Measurements from ENCODE around the gene RAI14.
A peak's percentile ranks its signal among the peaks of the same experiment; 100 is the strongest.

RAI14 gene

DNA sequence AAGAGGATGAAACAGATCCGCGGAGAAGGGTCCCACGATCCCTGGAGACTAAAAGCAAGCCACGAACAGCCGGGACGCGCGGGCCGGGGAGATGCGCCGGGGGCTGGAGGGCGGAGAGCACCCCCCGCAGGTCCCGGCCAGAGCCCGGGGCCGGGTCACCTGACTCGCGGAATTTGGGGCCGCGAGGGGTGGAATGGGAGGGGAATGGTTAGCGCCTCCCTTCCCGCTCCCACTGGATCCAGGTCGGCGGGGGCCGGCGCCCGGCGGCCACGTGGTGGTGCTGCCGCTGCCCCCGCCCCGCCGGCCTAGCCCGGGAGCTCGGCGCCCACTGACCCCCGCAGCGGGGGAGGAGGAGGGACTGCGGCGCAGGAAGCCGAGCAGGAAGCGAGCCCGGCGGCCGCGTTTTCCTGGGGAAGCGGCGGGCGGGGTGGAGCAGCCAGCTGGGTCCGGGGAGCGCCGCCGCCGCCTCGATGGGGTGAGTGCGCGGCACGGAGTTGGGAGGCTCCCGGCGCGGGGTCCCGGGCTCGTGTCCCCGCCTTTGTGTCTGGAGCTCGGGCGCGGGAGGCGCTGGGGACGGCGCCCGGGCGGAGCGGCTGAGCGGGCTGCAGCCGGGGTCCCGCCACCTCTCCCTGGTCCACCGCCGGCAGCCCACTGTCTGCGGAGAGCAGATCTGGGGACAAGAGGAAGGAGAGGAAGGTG lies at the start of gene RAI14:
RAI14 (plus strand) TSS at position 328 of the 699 bp plus-strand sequence. CDS start 30,592 bp downstream, outside the sequence.
- H3K27ac Mint-ChIP-seq: peak within 1 kb of the TSS; percentile 66
- H3K27me3 Mint-ChIP-seq: peaks cover 58% of the 10 kb centered on the region
- H3K4me1 Mint-ChIP-seq (ENCODE audit: low read depth): peaks cover 24% of the 10 kb centered on the region
- H3K4me3 Mint-ChIP-seq: peak within 1 kb of the TSS; percentile 83
- H3K9me3 Mint-ChIP-seq: no peaks in the 10 kb centered on the region
- H3K36me3 Mint-ChIP-seq (ENCODE audit: low read depth): no peaks in the 10 kb centered on the region

DNA sequence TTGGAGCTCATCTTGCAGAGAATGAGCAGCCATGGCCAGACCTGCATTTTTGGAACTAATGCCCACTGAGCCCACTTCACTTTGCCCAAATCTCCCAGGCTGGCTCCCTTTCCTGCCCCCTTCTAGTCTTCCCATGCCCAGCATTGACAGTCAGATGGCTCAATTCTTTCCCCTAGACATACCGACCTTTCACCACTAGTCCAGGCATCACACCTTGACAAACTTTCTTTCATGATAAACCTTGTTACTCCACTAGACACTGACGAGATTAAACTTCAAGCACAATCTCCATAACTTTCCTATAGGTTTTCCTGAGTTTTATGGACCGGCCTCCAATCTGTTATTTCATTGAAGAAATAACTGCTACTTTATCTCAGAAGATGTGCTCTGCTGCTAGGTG lies 47.8 kb upstream of the RAI14 start:
- H3K4me1 Mint-ChIP-seq (ENCODE audit: low read depth): no peaks in the 10 kb centered on the region
- no peaks in the 10 kb centered on the region for H3K9me3 Mint-ChIP-seq
- H3K27ac Mint-ChIP-seq: no peak overlapping the region
- no peak overlapping the region for H3K4me3 Mint-ChIP-seq
- H3K36me3 Mint-ChIP-seq (ENCODE audit: low read depth): no peaks in the 10 kb centered on the region
- peaks cover 20% of the 10 kb centered on the region for H3K27me3 Mint-ChIP-seq

DNA sequence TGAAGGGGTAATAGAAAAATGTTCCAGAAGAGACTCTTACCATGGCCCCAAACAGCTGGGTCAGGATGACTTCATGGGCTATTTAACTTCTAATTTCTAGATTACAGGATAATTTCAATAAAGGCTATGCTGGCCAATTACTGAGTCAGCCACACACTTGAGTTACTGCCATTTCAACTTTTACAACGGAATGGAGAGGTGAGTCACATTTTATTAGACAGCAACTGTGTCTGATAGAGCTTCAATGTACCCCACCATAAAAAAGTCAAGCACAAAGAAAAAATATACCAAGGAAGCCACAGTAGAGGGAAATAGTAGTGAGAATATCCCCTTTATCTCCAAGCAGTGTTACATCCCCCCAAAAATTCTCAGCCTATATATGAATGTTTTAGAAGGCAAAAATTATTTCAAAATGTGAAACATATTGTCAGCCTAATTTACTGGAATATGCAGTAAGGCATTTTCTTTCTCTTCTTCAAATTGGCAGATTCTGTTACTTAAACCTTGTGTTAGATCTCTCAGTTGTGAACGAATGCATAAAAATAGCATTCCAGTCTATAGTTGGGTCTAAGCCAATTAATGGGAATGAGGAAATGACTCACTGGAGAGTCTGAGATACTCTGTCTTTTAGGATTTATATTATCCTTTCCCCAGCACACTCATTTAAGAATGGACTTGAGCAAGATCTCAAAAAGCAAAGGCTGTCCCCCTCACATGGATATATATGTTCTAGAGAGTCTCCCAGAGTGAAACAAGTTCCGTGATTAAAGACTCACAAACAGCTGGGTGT lies 47.1 kb upstream of the RAI14 start:
- Mint-ChIP-seq H3K27me3 (peaks cover 20% of the 10 kb centered on the region), H3K4me3 (no peak overlapping the region), H3K27ac (no peak overlapping the region), H3K36me3 (ENCODE audit: low read depth) (no peaks in the 10 kb centered on the region), H3K4me1 (ENCODE audit: low read depth) (no peaks in the 10 kb centered on the region), H3K9me3 (no peaks in the 10 kb centered on the region)

DNA sequence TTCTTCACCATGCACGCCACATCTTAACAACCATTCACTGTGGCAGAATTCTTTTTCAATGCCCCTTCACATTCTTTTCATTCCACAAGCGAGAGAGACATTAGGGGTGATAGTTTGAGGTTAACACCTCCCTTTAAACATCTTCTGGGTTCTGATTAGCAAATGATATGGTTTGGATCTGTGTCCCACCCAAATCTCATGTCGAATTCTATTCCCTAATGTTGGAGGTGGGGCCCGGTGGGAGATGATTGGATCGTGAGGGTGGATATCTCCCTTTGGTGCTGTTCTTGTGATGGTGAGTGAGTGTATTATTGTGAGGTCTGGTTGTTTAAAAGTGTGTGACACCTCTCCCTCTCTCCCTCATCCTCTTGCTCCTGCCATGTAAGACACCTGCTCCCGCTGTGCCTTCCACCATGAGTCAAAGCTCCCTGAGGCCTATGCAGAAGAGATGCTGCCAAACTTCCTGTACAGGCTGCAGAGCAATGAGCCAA lies 46.1 kb upstream of the RAI14 start:
- H3K27me3 Mint-ChIP-seq: peaks cover 20% of the 10 kb centered on the region
- no peak overlapping the region for H3K4me3 Mint-ChIP-seq
- no peaks in the 10 kb centered on the region for H3K4me1 Mint-ChIP-seq (ENCODE audit: low read depth)
- no peak overlapping the region for H3K27ac Mint-ChIP-seq
- no peaks in the 10 kb centered on the region for H3K9me3 Mint-ChIP-seq
- H3K36me3 Mint-ChIP-seq (ENCODE audit: low read depth): no peaks in the 10 kb centered on the region

DNA sequence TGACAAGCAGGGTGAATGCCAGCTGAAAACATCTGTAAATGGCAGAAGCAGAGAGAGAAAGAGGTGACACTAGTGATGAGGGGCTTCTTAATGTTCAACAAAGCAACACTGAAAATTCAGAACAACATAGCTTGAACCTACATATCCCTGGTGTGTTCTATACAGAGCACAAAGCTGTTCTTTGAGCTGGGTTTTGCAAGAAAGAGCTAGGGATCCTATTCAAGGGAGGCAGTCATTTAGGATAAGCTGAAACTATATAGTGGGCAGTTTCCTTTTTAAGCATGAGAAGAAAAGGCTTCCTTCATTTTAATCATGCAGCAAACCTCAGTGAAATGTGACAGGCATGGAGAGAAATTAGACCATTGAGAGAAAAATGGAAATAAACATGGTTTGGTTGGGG lies 45.6 kb upstream of the RAI14 start:
- Mint-ChIP-seq H3K4me1 (ENCODE audit: low read depth) (no peaks in the 10 kb centered on the region), H3K27me3 (peaks cover 20% of the 10 kb centered on the region), H3K4me3 (no peak overlapping the region), H3K36me3 (ENCODE audit: low read depth) (no peaks in the 10 kb centered on the region), H3K27ac (no peak overlapping the region), H3K9me3 (no peaks in the 10 kb centered on the region)

DNA sequence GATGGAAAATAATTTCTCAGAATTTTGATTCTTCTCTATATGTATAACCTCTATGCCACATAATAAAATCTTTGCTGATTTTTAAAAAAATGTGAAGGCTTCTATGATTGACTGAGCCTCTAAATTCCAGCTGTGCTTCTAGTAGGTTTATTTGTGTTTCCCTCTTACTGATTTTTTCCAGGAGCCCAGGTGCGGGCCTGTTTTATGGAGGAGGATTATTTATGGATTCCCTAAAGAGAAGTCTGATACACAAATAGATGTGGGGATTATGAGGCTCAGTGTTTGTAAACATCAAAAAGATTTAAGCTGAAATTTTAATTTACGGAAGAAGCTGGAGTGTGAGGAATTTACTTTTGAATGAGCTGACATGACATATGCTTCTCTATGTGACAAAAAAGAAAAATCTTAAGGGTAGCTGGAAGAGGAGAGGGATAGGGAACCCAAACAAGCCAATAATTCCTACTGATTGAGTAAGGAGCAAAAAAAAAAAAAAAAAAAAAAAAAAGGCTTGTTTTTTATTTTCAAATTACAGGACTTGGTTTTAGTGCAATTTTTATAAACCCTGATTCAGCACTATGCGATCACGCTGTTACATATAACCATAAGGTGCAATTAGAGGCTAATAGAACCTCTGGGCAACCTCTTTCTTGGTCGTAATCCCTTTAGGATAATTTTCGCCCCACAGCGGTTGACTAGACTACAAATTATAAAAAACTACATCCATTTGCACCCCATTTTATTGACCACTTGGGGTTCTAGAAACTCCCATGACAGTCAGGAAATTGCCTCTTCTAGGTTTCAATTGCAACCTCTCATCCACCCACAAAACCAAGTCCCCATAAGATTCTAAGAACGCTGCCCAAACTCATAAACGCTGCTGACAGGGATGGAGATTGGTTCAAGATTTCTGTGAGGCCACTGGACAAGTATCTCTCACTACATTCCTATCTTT lies 44.4 kb upstream of the RAI14 start:
- no peaks in the 10 kb centered on the region for H3K9me3 Mint-ChIP-seq
- H3K4me1 Mint-ChIP-seq (ENCODE audit: low read depth): no peaks in the 10 kb centered on the region
- H3K36me3 Mint-ChIP-seq (ENCODE audit: low read depth): no peaks in the 10 kb centered on the region
- H3K4me3 Mint-ChIP-seq: no peak overlapping the region
- H3K27me3 Mint-ChIP-seq: peaks cover 20% of the 10 kb centered on the region
- no peak overlapping the region for H3K27ac Mint-ChIP-seq

DNA sequence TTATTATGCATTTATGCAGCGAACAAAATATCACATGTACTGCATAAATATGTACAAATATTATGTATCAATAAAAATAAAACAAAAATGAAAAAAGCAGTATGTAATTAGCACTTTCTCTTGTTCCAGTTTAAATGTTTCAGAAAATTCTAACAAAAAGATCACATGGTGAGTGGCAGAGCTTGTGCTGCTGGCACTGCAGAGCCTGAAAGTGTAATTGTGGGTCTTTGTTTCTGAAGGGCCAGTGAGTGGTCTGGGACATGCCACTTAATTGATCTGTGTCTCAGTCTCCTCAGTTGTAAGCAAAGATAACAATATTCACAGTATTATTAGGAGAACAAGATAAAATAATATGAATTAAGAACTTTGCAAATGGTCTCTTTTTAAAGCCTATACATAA lies 39.5 kb upstream of the RAI14 start:
- Mint-ChIP-seq H3K27me3 (peaks cover 19% of the 10 kb centered on the region), H3K27ac (no peak overlapping the region), H3K9me3 (no peaks in the 10 kb centered on the region), H3K4me1 (ENCODE audit: low read depth) (peaks cover 19% of the 10 kb centered on the region), H3K36me3 (ENCODE audit: low read depth) (no peaks in the 10 kb centered on the region), H3K4me3 (no peak overlapping the region)

DNA sequence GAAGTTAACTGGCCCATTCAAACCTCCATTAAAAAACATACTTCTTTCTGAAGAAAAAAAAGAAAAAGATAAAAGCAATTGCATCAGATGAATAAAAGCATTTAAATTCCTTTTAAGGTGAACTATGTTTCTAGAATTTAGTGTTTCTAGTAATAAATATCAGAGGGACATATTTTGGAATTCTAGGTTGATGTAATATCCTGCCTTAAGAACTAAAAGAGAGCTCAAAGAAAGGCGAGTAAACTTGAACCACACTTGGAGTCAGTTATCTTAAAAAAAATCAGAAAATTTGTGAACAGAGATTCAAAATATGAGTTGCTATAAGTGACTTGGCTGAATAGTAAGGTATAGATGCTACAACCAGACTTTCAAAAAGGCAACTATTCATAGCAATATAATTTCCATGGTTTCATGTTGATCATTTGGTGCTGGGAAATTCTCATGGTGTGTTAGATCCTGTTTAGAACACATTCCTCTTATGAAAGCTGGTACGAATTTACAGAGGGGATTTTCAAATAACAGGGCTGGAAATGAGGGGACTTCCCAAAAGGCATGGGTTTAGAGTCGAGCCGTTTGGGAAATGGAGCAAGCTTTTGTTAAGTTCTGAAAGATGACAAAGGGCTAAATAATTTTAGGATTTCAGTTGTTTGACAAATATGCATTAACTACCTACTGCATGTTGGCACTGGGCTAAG lies 37.6 kb upstream of the RAI14 start:
- peaks cover 19% of the 10 kb centered on the region for H3K27me3 Mint-ChIP-seq
- H3K36me3 Mint-ChIP-seq (ENCODE audit: low read depth): no peaks in the 10 kb centered on the region
- H3K9me3 Mint-ChIP-seq: no peaks in the 10 kb centered on the region
- H3K4me1 Mint-ChIP-seq (ENCODE audit: low read depth): peaks cover 30% of the 10 kb centered on the region
- no peak overlapping the region for H3K4me3 Mint-ChIP-seq
- no peak overlapping the region for H3K27ac Mint-ChIP-seq

DNA sequence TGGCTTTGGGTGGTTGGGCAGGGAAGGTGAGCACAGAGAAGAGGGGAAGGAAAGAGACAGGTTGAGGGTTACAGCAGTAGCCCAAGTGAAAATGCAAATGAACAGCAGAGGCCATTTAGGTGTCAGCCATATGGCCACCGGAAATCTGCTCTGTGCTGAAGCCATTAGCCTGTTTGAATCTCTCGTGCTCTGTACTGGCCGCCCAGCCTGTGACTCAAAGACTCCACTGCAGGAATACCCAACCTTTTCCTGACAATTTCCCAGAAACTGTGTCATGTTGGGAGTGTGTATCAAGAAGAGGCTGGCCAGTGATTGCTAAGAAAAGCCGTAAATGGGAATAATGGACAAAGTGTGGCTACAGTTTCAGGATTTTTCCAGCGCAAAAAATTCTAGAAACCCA lies 35.9 kb upstream of the RAI14 start:
- no peak overlapping the region for H3K4me3 Mint-ChIP-seq
- H3K27me3 Mint-ChIP-seq: peaks cover 21% of the 10 kb centered on the region
- no peaks in the 10 kb centered on the region for H3K9me3 Mint-ChIP-seq
- H3K27ac Mint-ChIP-seq: peak overlapping the region; percentile 28
- H3K4me1 Mint-ChIP-seq (ENCODE audit: low read depth): peaks cover 30% of the 10 kb centered on the region
- H3K36me3 Mint-ChIP-seq (ENCODE audit: low read depth): no peaks in the 10 kb centered on the region

DNA sequence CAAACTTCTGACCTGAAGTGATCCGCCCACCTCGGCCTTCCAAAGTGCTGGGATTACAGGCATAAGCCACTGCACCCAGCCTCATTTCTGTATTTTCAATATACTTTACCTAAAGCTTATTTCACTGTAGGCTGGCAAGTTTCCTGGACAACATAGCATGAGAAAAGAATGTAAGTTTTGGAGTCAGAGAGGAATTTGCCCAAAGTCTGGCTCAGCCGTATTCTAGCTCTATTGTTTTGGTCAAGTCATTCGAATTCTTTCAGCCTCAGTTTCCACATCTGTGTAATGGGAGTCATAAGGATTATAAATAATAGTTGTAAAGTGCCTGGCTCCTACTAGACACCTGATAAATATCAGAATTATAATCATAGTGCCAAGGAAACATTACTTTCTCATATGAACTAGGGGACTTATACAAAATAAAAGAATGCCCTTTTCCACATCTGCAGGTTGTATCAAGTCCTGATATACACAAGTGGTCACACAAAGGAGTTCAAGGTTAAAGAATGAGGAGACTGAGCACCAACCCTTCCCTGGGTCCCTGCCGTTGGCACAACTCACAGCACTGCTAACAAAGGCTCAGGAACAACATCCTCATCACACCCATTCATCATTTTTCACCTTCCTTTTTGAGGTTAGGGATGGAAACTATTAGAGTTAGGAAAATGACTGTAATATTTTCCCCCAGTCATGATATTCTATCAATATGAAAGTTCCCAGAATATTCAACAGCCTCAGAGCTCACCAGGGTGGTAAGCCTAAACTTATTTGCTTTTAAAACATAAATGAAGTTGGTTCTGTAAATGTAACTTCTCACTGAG lies 34.6 kb upstream of the RAI14 start:
- peak overlapping the region; percentile 85 for H3K27ac Mint-ChIP-seq

DNA sequence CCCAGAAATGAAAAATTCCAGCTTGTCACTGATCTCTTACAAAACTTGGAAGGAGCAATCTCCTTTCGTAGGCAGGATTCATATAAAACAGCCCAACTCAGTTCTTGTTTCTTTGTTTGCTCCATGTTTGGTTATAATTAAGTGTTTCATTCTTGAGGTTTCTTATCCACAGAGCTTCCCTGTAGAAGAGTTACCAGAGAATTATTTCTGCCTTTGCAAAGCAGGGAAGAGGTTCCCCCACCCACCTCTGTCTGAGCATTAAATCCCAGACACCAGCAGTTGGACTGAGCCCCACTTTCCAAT lies 34.1 kb upstream of the RAI14 start:
- Mint-ChIP-seq H3K36me3 (ENCODE audit: low read depth) (no peaks in the 10 kb centered on the region), H3K4me1 (ENCODE audit: low read depth) (peaks cover 30% of the 10 kb centered on the region), H3K4me3 (no peak overlapping the region), H3K27me3 (peaks cover 26% of the 10 kb centered on the region), H3K9me3 (no peaks in the 10 kb centered on the region), H3K27ac (peak overlapping the region; percentile 85)

More for the DNA sequence above, 34.6 kb upstream of the RAI14 start:
- no peak overlapping the region for H3K4me3 Mint-ChIP-seq
- no peaks in the 10 kb centered on the region for H3K9me3 Mint-ChIP-seq
- H3K4me1 Mint-ChIP-seq (ENCODE audit: low read depth): peaks cover 30% of the 10 kb centered on the region
- H3K27me3 Mint-ChIP-seq: peaks cover 26% of the 10 kb centered on the region
- no peaks in the 10 kb centered on the region for H3K36me3 Mint-ChIP-seq (ENCODE audit: low read depth)

DNA sequence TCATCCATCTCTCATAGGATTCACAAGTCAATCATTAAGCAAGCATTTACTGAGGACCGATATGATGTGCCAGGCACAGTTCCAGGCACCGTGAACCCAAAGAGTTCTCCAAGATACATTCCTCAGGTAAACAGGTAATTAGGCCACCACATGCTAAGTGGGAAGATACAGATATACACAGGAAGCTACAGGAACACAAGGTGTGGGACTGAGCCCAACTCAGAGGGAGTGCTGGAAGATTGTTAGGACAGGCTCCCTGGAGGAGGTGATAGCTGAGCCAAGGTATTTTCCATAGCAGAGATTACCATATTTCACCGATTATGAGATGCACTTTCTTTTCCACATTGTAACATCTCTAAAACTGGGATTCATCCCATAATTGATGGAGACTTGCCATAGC lies 31.4 kb upstream of the RAI14 start:
- Mint-ChIP-seq H3K4me3 (no peak overlapping the region), H3K9me3 (no peaks in the 10 kb centered on the region), H3K36me3 (ENCODE audit: low read depth) (no peaks in the 10 kb centered on the region), H3K27me3 (peaks cover 26% of the 10 kb centered on the region), H3K27ac (no peak overlapping the region), H3K4me1 (ENCODE audit: low read depth) (peaks cover 23% of the 10 kb centered on the region)

DNA sequence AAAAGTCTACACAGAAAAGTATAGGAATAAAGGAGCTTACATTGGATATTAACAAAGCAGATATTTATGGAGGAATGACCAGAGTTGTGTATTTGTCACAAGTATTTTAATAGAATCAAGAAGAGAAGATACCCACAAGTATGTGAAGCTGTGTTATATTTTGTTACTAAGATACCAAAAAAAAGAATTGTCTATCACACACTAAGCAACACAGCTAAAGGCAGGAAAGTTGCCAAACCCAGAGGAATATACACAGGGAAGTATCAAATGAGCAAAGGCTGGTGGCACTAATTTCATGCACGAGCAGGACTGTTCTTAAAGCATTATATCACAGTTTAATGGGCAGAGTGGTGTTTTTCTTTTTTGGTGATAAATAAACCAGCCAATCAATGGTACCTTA lies 30.9 kb upstream of the RAI14 start:
- H3K4me1 Mint-ChIP-seq (ENCODE audit: low read depth): peaks cover 19% of the 10 kb centered on the region
- H3K4me3 Mint-ChIP-seq: no peak overlapping the region
- peaks cover 26% of the 10 kb centered on the region for H3K27me3 Mint-ChIP-seq
- no peaks in the 10 kb centered on the region for H3K36me3 Mint-ChIP-seq (ENCODE audit: low read depth)
- peaks cover 4% of the 10 kb centered on the region for H3K9me3 Mint-ChIP-seq
- H3K27ac Mint-ChIP-seq: no peak overlapping the region

DNA sequence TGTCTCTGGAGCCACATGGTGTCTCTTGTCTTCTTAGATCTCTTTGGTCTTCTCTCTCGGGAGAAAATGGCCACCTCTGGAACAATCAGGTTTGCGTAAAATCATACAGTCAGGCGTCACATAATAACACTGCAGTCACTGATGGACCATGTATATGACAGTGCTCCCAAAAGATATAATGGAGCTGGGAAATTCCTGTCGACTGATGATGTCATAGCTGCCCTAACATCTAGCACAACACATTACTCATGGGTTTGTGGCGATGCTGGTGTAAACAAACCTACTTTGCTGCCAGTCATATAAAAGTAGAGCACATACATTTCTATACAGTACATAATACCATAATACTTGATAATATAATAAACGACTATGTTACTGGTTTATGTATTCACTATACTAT lies 30.1 kb upstream of the RAI14 start:
- H3K27ac Mint-ChIP-seq: no peak overlapping the region
- H3K4me1 Mint-ChIP-seq (ENCODE audit: low read depth): peaks cover 16% of the 10 kb centered on the region
- H3K36me3 Mint-ChIP-seq (ENCODE audit: low read depth): no peaks in the 10 kb centered on the region
- peaks cover 24% of the 10 kb centered on the region for H3K27me3 Mint-ChIP-seq
- peaks cover 11% of the 10 kb centered on the region for H3K9me3 Mint-ChIP-seq
- no peak overlapping the region for H3K4me3 Mint-ChIP-seq

Data from stimulated activated naive CD8-positive, alpha-beta T cell treated with anti-CD3 and anti-CD28 coated beads, Interleukin-15, Interleukin-2, amounts not matched to agents 100 ng/mL and 50 ng/mL, for 24 hours (primary cell).